PC-3 (cell line): ENCODE results near the gene LCN6. TPM values are rescaled to one million over a fixed set of nuclear protein-coding genes. Genes with fewer than 3 reads are reported as not detected.
"Not testable (repeated sequence)": the region's sequence is repeated elsewhere in the genome, so short reads cannot be mapped to it uniquely, and the experiment has no call there.

ENCODE experiments used
- ATAC-seq: fragments of 200-7000 bp; cut with Tn5 transposase; 2 replicates; pipeline ENCODE4 v1.9.1; 2020; ENCODE audit warnings: mild to moderate bottlenecking, moderate library complexity
- BruUV-seq: library from RNA; stranded (reverse); fragments of 400-500 nt; replicated peaks from 2 replicates; lab custom pipeline; 2021; lab: Mats Ljungman, UMichigan
- CTCF ChIA-PET: fragments of 300-600 bp; sonication (Branson Sonifier 250); formaldehyde crosslinking; loops from one replicate; lab custom pipeline; 2022; ENCODE audit warnings: antibody characterized with exemption; lab: Charles Lee
- POLR2A ChIA-PET: fragments of 300-600 bp; sonication (Branson Sonifier 250); formaldehyde crosslinking; loops from one replicate; lab custom pipeline; 2022; ENCODE audit warnings: antibody characterized with exemption; ENCODE audit not compliant: unreplicated experiment; lab: Charles Lee
- DNase-seq: peaks from one replicate; pipeline ENCODE4 v3.0.0-alpha.2; 2015
- H2AFZ ChIP-seq: fragments of 300-600 bp; sonication (generic); 2 replicates; pipeline ENCODE4 v1.6.0; 2016; ENCODE audit warnings: antibody characterized with exemption, low read length
- H3F3A ChIP-seq: fragments of 300-600 bp; sonication (generic); one replicate; pipeline ENCODE4 v1.6.0; 2017; ENCODE audit warnings: antibody characterized with exemption, low read length, control low read depth, mild to moderate bottlenecking; ENCODE audit not compliant: unreplicated experiment
- H3K27ac ChIP-seq: fragments of 300-600 bp; sonication (generic); 2 replicates; pipeline ENCODE4 v1.5.1; 2016; ENCODE audit warnings: mild to moderate bottlenecking, low read length
- H3K27me3 ChIP-seq: fragments of 300-600 bp; sonication (generic); 2 replicates; pipeline ENCODE4 v1.6.1; 2016; ENCODE audit warnings: low read length, mixed read lengths
- H3K36me3 ChIP-seq: fragments of 300-600 bp; sonication (generic); 2 replicates; pipeline ENCODE4 v1.6.1; 2016; ENCODE audit warnings: low read depth, mixed run types, low read length, mixed read lengths
- H3K4me1 ChIP-seq: fragments of 300-600 bp; sonication (generic); 2 replicates; pipeline ENCODE4 v1.5.1; 2016; ENCODE audit warnings: low read length; ENCODE audit not compliant: insufficient read depth
- H3K4me2 ChIP-seq: fragments of 300-600 bp; sonication (generic); 2 replicates; pipeline ENCODE4 v1.6.0; 2016; ENCODE audit warnings: low read length
- H3K4me3 ChIP-seq: fragments of 300-600 bp; sonication (generic); 2 replicates; pipeline ENCODE4 v1.5.1; 2016; ENCODE audit warnings: mild to moderate bottlenecking, low read length, mixed read lengths
- H3K79me2 ChIP-seq: fragments of 300-600 bp; sonication (generic); 2 replicates; pipeline ENCODE4 v1.6.1; 2017; ENCODE audit warnings: low read length, mixed read lengths
- H3K9ac ChIP-seq: fragments of 300-600 bp; sonication (generic); 2 replicates; pipeline ENCODE4 v1.6.0; 2016; ENCODE audit warnings: mild to moderate bottlenecking, low read length
- H3K9me2 ChIP-seq: fragments of 300-600 bp; sonication (generic); replicated peaks from 2 replicates; pipeline ENCODE4 v1.6.1; 2016; ENCODE audit warnings: mixed run types, low read length, mixed read lengths
- H3K9me3 ChIP-seq: fragments of 300-600 bp; sonication (generic); 2 replicates; pipeline ENCODE4 v1.6.1; 2016; ENCODE audit warnings: low read length, mixed read lengths
- H4K20me1 ChIP-seq: fragments of 300-600 bp; sonication (generic); 2 replicates; pipeline ENCODE4 v1.6.1; 2016; ENCODE audit warnings: low read length, mixed read lengths
- EZH2 ChIP-seq: fragments of 300-600 bp; sonication (generic); IDR thresholded peaks from one replicate; pipeline ENCODE4 v1.6.1; 2017; ENCODE audit warnings: antibody characterized with exemption, mild to moderate bottlenecking, low read length; ENCODE audit not compliant: unreplicated experiment
- EZH2phosphoT487 ChIP-seq: fragments of 300-600 bp; sonication (generic); IDR thresholded peaks from 2 replicates; pipeline ENCODE4 v1.6.1; 2018; ENCODE audit warnings: mild to moderate bottlenecking, antibody characterized with exemption, low read length, borderline replicate concordance
- intact Hi-C: fragments of 100-400 bp; cut with micrococcal nuclease; formaldehyde crosslinking; loops from 2 replicates; pipeline ENCODE4 v1.9.0; 2023
- total RNA-seq: library from RNA; depleted of rRNA; stranded (reverse); fragments of >200 nt; gene quantifications from 2 replicates; pipeline ENCODE4 v1.2.3, GENCODE V29; 2014
- TF ChIP-seq, protein P1 (sequence below): fragments of 300-600 bp; sonication (generic); conservative IDR thresholded peaks from 2 replicates; pipeline ENCODE4 v1.5.1; 2017; ENCODE audit warnings: antibody characterized with exemption, low read depth, mild to moderate bottlenecking, low read length

The LCN6 gene
- total RNA-seq, 1 experiment from 2014 or later = not detected

DNA sequence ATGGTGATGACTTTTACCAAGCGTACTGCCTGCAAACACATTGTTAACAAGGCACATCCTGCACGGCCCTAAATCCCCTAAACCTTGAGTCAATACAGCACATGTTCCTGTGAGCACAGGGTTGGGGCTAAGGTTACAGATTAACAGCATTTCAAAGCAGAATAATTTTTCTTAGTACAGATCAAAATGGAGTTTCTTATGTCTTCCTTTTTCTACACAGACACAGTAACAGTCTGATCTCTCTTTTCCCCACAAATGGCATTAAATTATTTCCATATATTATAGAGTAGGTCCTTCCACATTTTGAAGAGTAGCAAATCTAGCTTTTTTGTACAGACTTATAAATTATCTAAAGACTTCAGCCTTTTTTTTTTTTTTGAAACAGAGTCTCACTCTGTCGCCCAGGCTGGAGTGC, 41.2 kb upstream of the LCN6 start:
- Histone ChIP-seq H3K27me3 (no peaks in the 10 kb centered on the region), H3F3A (no peaks in the 10 kb centered on the region), H3K27ac (no peak overlapping the region), H3K9me3 (no peaks in the 10 kb centered on the region), H3K9me2 (no peaks in the 10 kb centered on the region), H3K4me2 (no peak overlapping the region), H3K4me3 (no peak overlapping the region), H3K36me3 (peaks cover 2% of the 10 kb centered on the region; the same call in 1 of the 2 replicates), H2AFZ (peak overlapping the region; percentile 93; the same call in 1 of the 2 replicates), H3K79me2 (peaks cover 13% of the 10 kb centered on the region), H3K9ac (no peak overlapping the region), H3K4me1 (peaks cover 22% of the 10 kb centered on the region), H4K20me1 (no peaks in the 10 kb centered on the region)
- BruUV-seq = no TSS peak
- no peak for DNase-seq
- ChIA-PET POLR2A (interaction anchor here (0.6 kb wide), 1 partner anchor 60 kb away, joined by 5 read pairs; no protein-coding TSS in a partner anchor), CTCF (no interaction called here)
- intact Hi-C loops = loop anchor here (5.0 kb wide), 1 partner anchor 248 kb away; no protein-coding TSS in a partner anchor
- TF ChIP-seq EZH2phosphoT487 = no peak
- TF ChIP-seq, protein P1, sequence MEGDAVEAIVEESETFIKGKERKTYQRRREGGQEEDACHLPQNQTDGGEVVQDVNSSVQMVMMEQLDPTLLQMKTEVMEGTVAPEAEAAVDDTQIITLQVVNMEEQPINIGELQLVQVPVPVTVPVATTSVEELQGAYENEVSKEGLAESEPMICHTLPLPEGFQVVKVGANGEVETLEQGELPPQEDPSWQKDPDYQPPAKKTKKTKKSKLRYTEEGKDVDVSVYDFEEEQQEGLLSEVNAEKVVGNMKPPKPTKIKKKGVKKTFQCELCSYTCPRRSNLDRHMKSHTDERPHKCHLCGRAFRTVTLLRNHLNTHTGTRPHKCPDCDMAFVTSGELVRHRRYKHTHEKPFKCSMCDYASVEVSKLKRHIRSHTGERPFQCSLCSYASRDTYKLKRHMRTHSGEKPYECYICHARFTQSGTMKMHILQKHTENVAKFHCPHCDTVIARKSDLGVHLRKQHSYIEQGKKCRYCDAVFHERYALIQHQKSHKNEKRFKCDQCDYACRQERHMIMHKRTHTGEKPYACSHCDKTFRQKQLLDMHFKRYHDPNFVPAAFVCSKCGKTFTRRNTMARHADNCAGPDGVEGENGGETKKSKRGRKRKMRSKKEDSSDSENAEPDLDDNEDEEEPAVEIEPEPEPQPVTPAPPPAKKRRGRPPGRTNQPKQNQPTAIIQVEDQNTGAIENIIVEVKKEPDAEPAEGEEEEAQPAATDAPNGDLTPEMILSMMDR = no peak
- TF ChIP-seq EZH2 = no peak
- no peak for ATAC-seq

DNA sequence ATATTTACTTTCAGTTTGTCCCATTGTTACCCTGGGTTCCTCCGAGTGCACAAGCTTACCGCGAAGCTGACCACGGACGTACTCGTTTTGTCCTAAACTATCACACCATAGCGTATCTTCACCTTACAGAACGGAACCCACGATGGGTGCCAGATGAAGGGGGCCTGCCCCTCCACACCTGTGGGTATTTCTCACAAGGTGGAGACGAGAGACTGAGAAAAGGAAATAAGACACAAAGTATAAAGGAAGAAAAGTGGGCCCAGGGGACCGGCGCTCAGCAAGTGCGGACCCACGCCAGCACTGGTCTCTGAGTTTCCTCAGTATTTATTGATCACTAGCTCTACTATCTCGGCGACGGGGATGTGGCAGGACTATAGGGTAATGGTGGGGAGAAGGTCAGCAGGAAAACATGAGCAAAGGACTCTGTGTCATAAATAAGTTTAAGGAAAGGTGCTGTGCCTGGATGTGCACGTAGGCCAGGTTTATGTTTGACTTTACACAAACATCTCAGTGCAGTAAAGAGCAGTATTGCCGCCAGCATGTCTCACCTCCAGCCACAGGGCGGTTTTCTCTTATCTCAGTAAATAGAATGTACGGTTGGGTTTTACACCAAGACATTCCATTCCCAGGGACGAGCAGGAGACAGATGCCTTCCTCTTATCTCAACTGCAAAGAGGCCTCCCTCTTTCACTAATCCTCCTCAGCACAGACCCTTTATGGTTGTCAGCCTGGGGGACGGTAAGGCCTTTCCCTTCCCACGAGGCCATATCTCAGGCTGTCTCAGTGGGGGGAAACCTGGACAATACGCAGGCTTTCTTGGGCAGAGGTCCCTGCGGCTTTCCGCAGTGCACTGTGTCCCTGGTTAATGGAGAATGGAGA, 40.6 kb upstream of the LCN6 start:
- H3K79me2 ChIP-seq = peaks cover 13% of the 10 kb centered on the region
- peak overlapping the region; percentile 95 for H3K4me2 ChIP-seq
- H3K4me1 ChIP-seq = peaks cover 22% of the 10 kb centered on the region
- not testable (repeated sequence) for H3K27ac ChIP-seq, H3K27me3 ChIP-seq, ATAC-seq, H3K9me2 ChIP-seq, H3F3A ChIP-seq, H3K36me3 ChIP-seq, BruUV-seq, H3K9me3 ChIP-seq, H4K20me1 ChIP-seq
- peak; percentile 18 for DNase-seq
- peak overlapping the region; percentile 47; the same call in 1 of the 2 replicates for H3K9ac ChIP-seq
- peak overlapping the region; percentile 93 for H2AFZ ChIP-seq
- POLR2A ChIA-PET = interaction anchor here (0.6 kb wide), 1 partner anchor 60 kb away, joined by 5 read pairs; no protein-coding TSS in a partner anchor
- CTCF ChIA-PET = interaction anchor here (0.6 kb wide), 1 partner anchor 205 kb away, joined by 4 read pairs; no protein-coding TSS in a partner anchor
- intact Hi-C loops = loop anchor here (5.0 kb wide), 1 partner anchor 248 kb away; no protein-coding TSS in a partner anchor
- peak overlapping the region; percentile 70 for H3K4me3 ChIP-seq

DNA sequence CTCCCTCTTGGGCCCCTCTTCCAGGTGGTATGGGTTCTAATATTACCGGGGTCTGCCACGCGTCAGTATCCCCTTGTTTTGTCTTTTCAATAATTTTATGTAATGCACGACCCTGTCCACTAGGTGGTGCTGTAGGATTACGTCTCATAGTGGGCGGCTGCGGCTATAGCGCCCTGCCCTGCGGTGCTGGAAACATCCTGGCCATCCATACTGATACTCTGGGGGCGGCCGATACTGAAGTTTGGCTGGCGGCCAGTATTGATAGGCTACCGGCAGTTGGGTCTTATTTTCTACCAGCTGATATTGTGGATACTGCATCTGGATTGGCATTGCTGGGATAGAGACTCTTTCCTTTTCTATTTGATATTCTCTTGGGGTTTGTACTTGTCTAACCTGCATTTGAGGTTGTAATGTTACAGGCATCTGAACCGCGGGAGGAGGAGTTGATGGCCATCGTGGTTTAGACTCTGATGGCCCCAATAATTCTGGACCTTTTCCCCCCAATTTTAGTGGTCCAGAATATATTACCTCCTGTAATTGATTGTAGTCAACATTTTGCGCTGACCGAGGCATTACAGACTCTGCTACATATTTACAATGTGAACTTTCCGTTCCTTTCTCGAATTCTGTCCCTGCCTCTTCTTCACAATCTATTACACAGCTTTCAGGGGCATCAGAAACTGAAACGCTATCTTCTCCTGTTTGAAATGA, 39.5 kb upstream of the LCN6 start:
- H3K79me2 ChIP-seq = peaks cover 13% of the 10 kb centered on the region
- H3K4me1 ChIP-seq = peaks cover 22% of the 10 kb centered on the region
- ChIA-PET POLR2A (no interaction called here), CTCF (no interaction called here)
- intact Hi-C loops = loop anchor here (5.0 kb wide), 1 partner anchor 249 kb away; no protein-coding TSS in a partner anchor
- H3K4me3 ChIP-seq = peak overlapping the region; percentile 70
- H2AFZ ChIP-seq = peak overlapping the region; percentile 93
- H3K9me2 ChIP-seq = no peaks in the 10 kb centered on the region
- H3K9ac ChIP-seq = peak overlapping the region; percentile 47; the same call in 1 of the 2 replicates
- peak overlapping the region; percentile 95 for H3K4me2 ChIP-seq
- no peak for ATAC-seq
- no peaks in the 10 kb centered on the region for H3F3A ChIP-seq
- no peaks in the 10 kb centered on the region for H4K20me1 ChIP-seq
- H3K27me3 ChIP-seq = no peaks in the 10 kb centered on the region
- H3K36me3 ChIP-seq = peaks cover 2% of the 10 kb centered on the region; the same call in 1 of the 2 replicates
- no peaks in the 10 kb centered on the region for H3K9me3 ChIP-seq
- peak; percentile 65 for DNase-seq
- no peak overlapping the region for H3K27ac ChIP-seq
- TF ChIP-seq, protein P1 = peak; percentile 80
- TF ChIP-seq EZH2 = no peak
- no TSS peak for BruUV-seq

DNA sequence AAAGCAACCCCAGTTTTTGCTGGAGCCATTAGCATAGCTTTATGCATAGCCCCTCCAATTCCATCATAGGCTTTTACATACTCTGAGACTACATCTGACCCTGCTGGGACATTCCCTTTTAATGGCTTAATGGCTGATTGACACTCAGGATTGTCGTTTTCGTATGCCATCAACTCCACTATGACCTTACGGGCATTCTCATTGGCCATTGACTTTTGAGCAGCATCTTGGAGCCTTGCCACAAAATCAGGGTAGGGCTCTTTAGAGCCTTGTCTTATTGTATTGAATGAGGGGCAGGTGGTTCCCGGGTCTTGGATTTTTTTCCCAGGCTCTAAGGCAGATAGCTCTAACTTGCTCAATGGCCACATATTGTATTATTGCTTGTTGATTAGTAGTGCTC, 38.7 kb upstream of the LCN6 start:
- H3K27ac ChIP-seq, H3K79me2 ChIP-seq, H3K9me2 ChIP-seq, H3K9ac ChIP-seq, POLR2A ChIA-PET, BruUV-seq, CTCF ChIA-PET, DNase-seq, H3K36me3 ChIP-seq, H3K9me3 ChIP-seq, H3K27me3 ChIP-seq, H3K4me3 ChIP-seq, H3K4me2 ChIP-seq, H2AFZ ChIP-seq, H3F3A ChIP-seq, ATAC-seq, H4K20me1 ChIP-seq: not testable (repeated sequence)
- H3K4me1 ChIP-seq = peaks cover 16% of the 10 kb centered on the region
- intact Hi-C loops = loop anchor here (5.0 kb wide), 1 partner anchor 250 kb away; no protein-coding TSS in a partner anchor
